Endothelial cell of umbilical vein (primary cell): ENCODE results near the gene BRAT1. TPM values are rescaled to one million over a fixed set of nuclear protein-coding genes. Genes with fewer than 3 reads are reported as not detected.
"Not testable (repeated sequence)": the region's sequence is repeated elsewhere in the genome, so short reads cannot be mapped to it uniquely, and the experiment has no call there.

ENCODE experiments used
- BruUV-seq: library from RNA; stranded (reverse); fragments of 400-500 nt; replicated peaks from 2 replicates; lab custom pipeline; 2021; lab: Mats Ljungman, UMichigan
- CTCF ChIA-PET: fragments of 300-600, 350-600 bp; sonication (Branson Sonifier 250); formaldehyde crosslinking; loops from one replicate; lab custom pipeline; 2021; ENCODE audit warnings: antibody characterized with exemption, inconsistent platforms; lab: Charles Lee
- POLR2A ChIA-PET: fragments of 300-600, 350-600 bp; sonication (Branson Sonifier 250); formaldehyde crosslinking; loops from one replicate; lab custom pipeline; 2021; ENCODE audit warnings: antibody characterized with exemption, inconsistent platforms; lab: Charles Lee
- DNase-seq: peaks from one replicate; pipeline ENCODE4 v3.0.0-alpha.2; 2011; ENCODE audit warnings: low read depth, low spot score
- FAIRE-seq: peaks from 2 replicates; lab custom pipeline; 2011; peaks lifted over from hg19 to GRCh38; lab: Jason Lieb, UNC
- H2AFZ ChIP-seq: 2 replicates; pipeline ENCODE4 v1.6.0; 2012; ENCODE audit warnings: low read depth, low read length, control low read depth, inconsistent platforms
- H3K27ac ChIP-seq: 2 replicates; pipeline ENCODE4 v1.5.1; 2011; ENCODE audit warnings: low read depth, mild to moderate bottlenecking, control low read depth, low read length, moderate library complexity; ENCODE audit not compliant: insufficient read depth
- H3K27me3 ChIP-seq, 2 experiments: 2 replicates each; pipeline versions ENCODE4 v1.6.0 to v1.6.1; 2011; ENCODE audit warnings: low read length in 2 of 2, mixed read lengths in 1 of 2; ENCODE audit not compliant: control insufficient read depth in 2 of 2, insufficient read depth in 2 of 2
- H3K36me3 ChIP-seq, 2 experiments: 2 replicates in 1 of 2; 3 replicates in 1 of 2; pipeline ENCODE4 v1.5.1; 2011; ENCODE audit warnings: low read length in 2 of 2, mild to moderate bottlenecking in 1 of 2, moderate library complexity in 1 of 2; ENCODE audit not compliant: control insufficient read depth in 2 of 2, insufficient read depth in 2 of 2; ENCODE audit errors: extremely low read depth in 1 of 2
- H3K4me1 ChIP-seq: 3 replicates; pipeline ENCODE4 v1.5.1; 2011; ENCODE audit warnings: mild to moderate bottlenecking, low read length; ENCODE audit not compliant: control insufficient read depth, insufficient read depth; ENCODE audit errors: extremely low read depth
- H3K4me2 ChIP-seq: 2 replicates; pipeline ENCODE4 v1.6.1; 2011; ENCODE audit warnings: low read length, control low read depth, mixed read lengths; ENCODE audit not compliant: insufficient read depth
- H3K4me3 ChIP-seq, 3 experiments: fragments of 200-600 bp in 1 of 3; sonication (generic), shearing (Covaris generic) in 1 of 3; replicated peaks in 1 of 3; 2 replicates each; pipeline ENCODE4 v1.5.1; 2011 to 2016; ENCODE audit warnings: control low read depth in 3 of 3, low read length in 3 of 3, mild to moderate bottlenecking in 2 of 3, inconsistent platforms in 1 of 3, low read depth in 1 of 3, moderate library complexity in 1 of 3; ENCODE audit not compliant: insufficient read depth in 1 of 3
- H3K79me2 ChIP-seq: 2 replicates; pipeline ENCODE4 v1.6.0; 2012; ENCODE audit warnings: low read length, inconsistent platforms; ENCODE audit not compliant: control insufficient read depth, insufficient read depth
- H3K9ac ChIP-seq: replicated peaks from 2 replicates; pipeline ENCODE3; 2011; ENCODE audit warnings: low read length, control low read depth; ENCODE audit not compliant: insufficient read depth; ENCODE audit errors: extremely low read depth
- H3K9me1 ChIP-seq: replicated peaks from 3 replicates; pipeline ENCODE4 v1.6.0; 2011; ENCODE audit warnings: mild to moderate bottlenecking, low read length; ENCODE audit not compliant: control insufficient read depth, insufficient read depth; ENCODE audit errors: extremely low read depth
- H3K9me3 ChIP-seq: replicated peaks from 2 replicates; pipeline ENCODE4 v1.5.1; 2012; ENCODE audit warnings: low read length, inconsistent platforms; ENCODE audit not compliant: control insufficient read depth, insufficient read depth
- H4K20me1 ChIP-seq: replicated peaks from 2 replicates; pipeline ENCODE3; 2011; ENCODE audit warnings: mild to moderate bottlenecking, low read length; ENCODE audit not compliant: control insufficient read depth, insufficient read depth; ENCODE audit errors: extremely low read depth
- EZH2 ChIP-seq: IDR thresholded peaks from 2 replicates; pipeline ENCODE4 v1.6.1; 2012; ENCODE audit warnings: borderline replicate concordance, low read depth, mild to moderate bottlenecking, moderate library complexity, low read length, inconsistent platforms; ENCODE audit not compliant: severe bottlenecking
- FOS ChIP-seq: IDR thresholded peaks from 2 replicates; pipeline ENCODE4 v1.6.1; 2011; ENCODE audit warnings: mild to moderate bottlenecking, low read length, moderate library complexity, borderline replicate concordance; ENCODE audit not compliant: insufficient read depth
- GATA2 ChIP-seq: IDR thresholded peaks from 2 replicates; pipeline ENCODE4 v1.7.0; 2011; ENCODE audit warnings: low read depth, mild to moderate bottlenecking, moderate library complexity, mixed read lengths, low read length; ENCODE audit not compliant: insufficient read length, insufficient read depth
- JUN ChIP-seq: IDR thresholded peaks from 2 replicates; pipeline ENCODE4 v1.6.1; 2011; ENCODE audit warnings: borderline replicate concordance, low read depth; ENCODE audit not compliant: insufficient read length, insufficient read depth
- MYC ChIP-seq: IDR thresholded peaks from one replicate; pipeline ENCODE4 v1.6.1; 2011; ENCODE audit warnings: mild to moderate bottlenecking, low read depth, low read length
- POLR2A ChIP-seq: IDR thresholded peaks from 2 replicates; pipeline ENCODE4 v1.6.1; 2012; ENCODE audit warnings: low read depth, mild to moderate bottlenecking, control low read depth, low read length
- POLR2AphosphoS5 ChIP-seq: IDR thresholded peaks from 2 replicates; pipeline ENCODE4 v1.6.1; 2012; ENCODE audit warnings: low read depth, mild to moderate bottlenecking, control low read depth, low read length, moderate library complexity; ENCODE audit not compliant: insufficient read depth
- dilution Hi-C: fragments of 300-500 bp; cut with MboI; formaldehyde crosslinking; loops from one replicate; pipeline ENCODE4 v1.15.0; 2019; ENCODE audit warnings: low sequenced_read_pairs; ENCODE audit not compliant: extremely low pct_ligation_motif_present
- intact Hi-C: fragments of 100-400 bp; cut with micrococcal nuclease; formaldehyde crosslinking; loops from one replicate; pipeline ENCODE4 v1.10.0; 2022
- polyA plus RNA-seq, 4 experiments: library from polyadenylated mRNA; depleted of rRNA in 3 of 4; stranded (reverse) in 3 of 4; unstranded in 1 of 4; fragments of >200 nt; gene quantifications; 2 replicates each; pipeline versions ENCODE4 v1.2.1 to v1.2.3, GENCODE V29; 2011 to 2012; ENCODE audit warnings: missing spikeins in 1 of 4
- total RNA-seq: library from RNA; stranded (reverse); gene quantifications from 2 replicates; pipeline ENCODE4 v1.2.3, GENCODE V29; 2021
- TF ChIP-seq, protein P1 (sequence below), 2 donors: IDR thresholded peaks; 1 replicate in 1 of 2; 2 replicates in 1 of 2; pipeline ENCODE4 v1.5.1; 2011; ENCODE audit warnings: low read length in 2 of 2, mild to moderate bottlenecking in 2 of 2, moderate library complexity in 2 of 2, control low read depth in 1 of 2, inconsistent platforms in 1 of 2, low read depth in 1 of 2; ENCODE audit not compliant: insufficient read depth in 1 of 2; ENCODE audit errors: extremely low read depth in 1 of 2
- TF ChIP-seq, protein P2 (sequence below): IDR thresholded peaks from 2 replicates; pipeline ENCODE4 v1.6.1; 2011; ENCODE audit not compliant: insufficient read depth, insufficient read length

Gene BRAT1
- total and polyA plus RNA-seq, 2 donors (not counting 3 experiments of a cell fraction or from before 2014, with no cell fraction given): 31.1 to 31.6 TPM

DNA sequence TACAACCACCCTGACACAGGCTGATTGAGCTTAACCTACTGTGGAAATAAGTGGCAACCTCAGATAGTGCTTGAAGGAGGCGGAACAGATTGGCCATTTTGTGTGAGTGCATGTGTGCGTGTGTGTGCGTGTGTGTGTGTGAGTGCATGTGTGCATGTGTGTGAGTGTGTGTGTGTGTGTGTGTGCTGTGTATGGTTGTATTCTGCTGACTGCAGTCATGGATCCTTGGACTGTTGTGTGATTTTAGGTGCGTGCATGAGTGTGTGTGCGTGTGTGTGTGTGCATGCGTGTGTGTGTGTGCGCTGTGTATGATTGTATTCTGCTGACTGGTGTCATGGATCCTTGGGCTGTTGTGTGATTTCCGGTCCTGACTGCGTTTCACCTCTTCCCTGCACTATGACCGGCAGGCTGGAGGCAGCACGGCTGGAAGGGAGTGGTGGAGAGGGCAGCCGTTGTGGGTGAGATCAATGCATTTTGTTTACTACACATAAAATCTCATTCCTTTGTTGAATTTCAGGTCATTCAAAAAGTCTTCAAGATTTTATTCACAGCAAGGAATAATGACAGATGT, 9.7 kb upstream of the BRAT1 start:
- dilution Hi-C loops: no loop called here
- no peaks in the 10 kb centered on the region for H3K36me3 ChIP-seq
- DNase-seq (no peak), FAIRE-seq (no peak)
- no peak overlapping the region for H2AFZ ChIP-seq
- no peaks in the 10 kb centered on the region for H3K79me2 ChIP-seq
- no peak overlapping the region for H3K9ac ChIP-seq
- no peaks in the 10 kb centered on the region for H3K9me1 ChIP-seq
- POLR2A ChIA-PET: no interaction called here
- no peaks in the 10 kb centered on the region for H3K27me3 ChIP-seq
- H4K20me1 ChIP-seq: no peaks in the 10 kb centered on the region
- intact Hi-C loops: no loop called here
- H3K4me1 ChIP-seq: peaks cover 8% of the 10 kb centered on the region
- CTCF ChIA-PET: no interaction called here
- H3K4me2 ChIP-seq: no peak overlapping the region
- no peak overlapping the region for H3K4me3 ChIP-seq
- TF ChIP-seq POLR2A (no peak), JUN (no peak), MYC (no peak), EZH2 (no peak), POLR2AphosphoS5 (no peak), FOS (no peak), GATA2 (no peak)
- TF ChIP-seq, protein P1, sequence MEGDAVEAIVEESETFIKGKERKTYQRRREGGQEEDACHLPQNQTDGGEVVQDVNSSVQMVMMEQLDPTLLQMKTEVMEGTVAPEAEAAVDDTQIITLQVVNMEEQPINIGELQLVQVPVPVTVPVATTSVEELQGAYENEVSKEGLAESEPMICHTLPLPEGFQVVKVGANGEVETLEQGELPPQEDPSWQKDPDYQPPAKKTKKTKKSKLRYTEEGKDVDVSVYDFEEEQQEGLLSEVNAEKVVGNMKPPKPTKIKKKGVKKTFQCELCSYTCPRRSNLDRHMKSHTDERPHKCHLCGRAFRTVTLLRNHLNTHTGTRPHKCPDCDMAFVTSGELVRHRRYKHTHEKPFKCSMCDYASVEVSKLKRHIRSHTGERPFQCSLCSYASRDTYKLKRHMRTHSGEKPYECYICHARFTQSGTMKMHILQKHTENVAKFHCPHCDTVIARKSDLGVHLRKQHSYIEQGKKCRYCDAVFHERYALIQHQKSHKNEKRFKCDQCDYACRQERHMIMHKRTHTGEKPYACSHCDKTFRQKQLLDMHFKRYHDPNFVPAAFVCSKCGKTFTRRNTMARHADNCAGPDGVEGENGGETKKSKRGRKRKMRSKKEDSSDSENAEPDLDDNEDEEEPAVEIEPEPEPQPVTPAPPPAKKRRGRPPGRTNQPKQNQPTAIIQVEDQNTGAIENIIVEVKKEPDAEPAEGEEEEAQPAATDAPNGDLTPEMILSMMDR (IDR thresholded peaks at IDR 0.05; ENCODE audit: extremely low read depth in 1 of 2, insufficient read depth in 1 of 2, low read depth in 1 of 2, low read length in 2 of 2): no peak
- TF ChIP-seq, protein P2, sequence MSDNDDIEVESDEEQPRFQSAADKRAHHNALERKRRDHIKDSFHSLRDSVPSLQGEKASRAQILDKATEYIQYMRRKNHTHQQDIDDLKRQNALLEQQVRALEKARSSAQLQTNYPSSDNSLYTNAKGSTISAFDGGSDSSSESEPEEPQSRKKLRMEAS: no peak
- no peak overlapping the region for H3K27ac ChIP-seq
- no TSS peak for BruUV-seq
- no peaks in the 10 kb centered on the region for H3K9me3 ChIP-seq

DNA sequence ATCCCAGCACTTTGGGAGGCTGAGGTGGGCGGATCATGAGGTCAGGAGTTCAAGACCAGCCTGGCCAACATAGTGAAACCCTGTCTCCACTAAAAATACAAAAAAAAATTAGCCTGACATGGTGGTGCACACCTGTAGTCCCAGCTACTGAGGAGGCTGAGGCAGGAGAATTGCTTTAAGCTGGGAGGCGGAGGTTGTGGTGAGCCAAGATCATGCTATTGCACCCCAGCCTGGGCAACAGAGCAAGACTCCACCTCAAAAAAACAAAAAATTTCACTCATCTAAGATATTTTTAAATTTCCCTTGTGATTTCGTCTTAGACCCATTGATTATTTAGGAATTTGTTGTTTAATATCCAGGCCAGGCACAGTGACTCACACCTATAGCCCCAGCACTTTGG, 8.6 kb upstream of the BRAT1 start:
- H3K9ac ChIP-seq, H2AFZ ChIP-seq, H3K9me3 ChIP-seq, BruUV-seq, intact Hi-C loops, H3K9me1 ChIP-seq, H3K79me2 ChIP-seq, POLR2A ChIA-PET, H3K36me3 ChIP-seq, H3K4me2 ChIP-seq, H3K27ac ChIP-seq, H4K20me1 ChIP-seq, H3K27me3 ChIP-seq, DNase-seq, FAIRE-seq, dilution Hi-C loops, H3K4me1 ChIP-seq, H3K4me3 ChIP-seq: not testable (repeated sequence)
- CTCF ChIA-PET: interaction anchor here (0.6 kb wide), 1 partner anchor 129 kb away, joined by 3 read pairs; no protein-coding TSS in a partner anchor
